Measurements from ENCODE around the gene STK17B. TPM values are rescaled to one million over a fixed set of nuclear protein-coding genes. Genes with fewer than 3 reads are reported as not detected.

Gene STK17B
- total RNA-seq, 2 donors from 2014 or later: 40.2 to 47.6 TPM

GRCh38 chr2:196167666-196168065 lies 3.7 kb downstream of the STK17B start:
- Histone ChIP-seq H3K27ac (no peak overlapping the region), H3K36me3 (no peaks in the 10 kb centered on the region), H3K4me3 (peak overlapping the region; percentile 95), H3K9me3 (no peaks in the 10 kb centered on the region), H3K4me1 (ENCODE audit: control insufficient read depth in 1 of 2, low read depth in 2 of 2) (peaks cover 28 to 35% of the 10 kb centered on the region in 2 donors), H3K27me3 (replicated peaks; ENCODE audit: insufficient read depth) (no peaks in the 10 kb centered on the region)
- ATAC-seq (ENCODE audit: insufficient number of reproducible peaks, low FRiP score, low read depth) (no peak), DNase-seq (ENCODE audit: low spot score) (no peak)
- TF ChIP-seq CTCF (IDR thresholded peaks at IDR 0.05): no peak

GRCh38 chr2:196166876-196167275 lies 4.5 kb downstream of the STK17B start:
- DNase-seq (ENCODE audit: low spot score): no peak
- ATAC-seq (ENCODE audit: insufficient number of reproducible peaks, low FRiP score, low read depth): no peak
- Histone ChIP-seq H3K9me3 (no peaks in the 10 kb centered on the region), H3K27ac (peak overlapping the region in 1 of 2 donors; percentile 33), H3K27me3 (replicated peaks; ENCODE audit: insufficient read depth) (no peaks in the 10 kb centered on the region), H3K4me1 (ENCODE audit: control insufficient read depth in 1 of 2, low read depth in 2 of 2) (peaks cover 28 to 29% of the 10 kb centered on the region in 2 donors), H3K36me3 (no peaks in the 10 kb centered on the region), H3K4me3 (peak overlapping the region; percentile 95)
- no peak for TF ChIP-seq CTCF (IDR thresholded peaks at IDR 0.05)

GRCh38 chr2:196165016-196165415 lies 6.4 kb downstream of the STK17B start:
- Histone ChIP-seq H3K27me3 (replicated peaks; ENCODE audit: insufficient read depth) (no peaks in the 10 kb centered on the region), H3K9me3 (no peaks in the 10 kb centered on the region), H3K36me3 (peaks cover 2% of the 10 kb centered on the region), H3K27ac (no peak overlapping the region), H3K4me1 (ENCODE audit: control insufficient read depth in 1 of 2, low read depth in 2 of 2) (peaks cover 29 to 36% of the 10 kb centered on the region in 2 donors), H3K4me3 (no peak overlapping the region)
- no peak for TF ChIP-seq CTCF (IDR thresholded peaks at IDR 0.05)
- no peak for DNase-seq (ENCODE audit: low spot score)
- no peak for ATAC-seq (ENCODE audit: insufficient number of reproducible peaks, low FRiP score, low read depth)

GRCh38 chr2:196163285-196163684 lies 8.1 kb downstream of the STK17B start:
- TF ChIP-seq CTCF (IDR thresholded peaks at IDR 0.05): no peak
- Histone ChIP-seq H3K36me3 (peaks cover 2% of the 10 kb centered on the region), H3K9me3 (no peaks in the 10 kb centered on the region), H3K27ac (no peak overlapping the region), H3K4me1 (ENCODE audit: control insufficient read depth in 1 of 2, low read depth in 2 of 2) (peaks cover 26 to 36% of the 10 kb centered on the region in 2 donors), H3K4me3 (no peak overlapping the region), H3K27me3 (replicated peaks; ENCODE audit: insufficient read depth) (no peaks in the 10 kb centered on the region)
- no peak for ATAC-seq (ENCODE audit: insufficient number of reproducible peaks, low FRiP score, low read depth)
- no peak for DNase-seq (ENCODE audit: low spot score)

GRCh38 chr2:196162586-196163175 lies 8.7 kb downstream of the STK17B start:
- no peak for TF ChIP-seq CTCF (IDR thresholded peaks at IDR 0.05)
- H3K36me3 ChIP-seq: peaks cover 2% of the 10 kb centered on the region
- no peak for ATAC-seq (ENCODE audit: insufficient number of reproducible peaks, low FRiP score, low read depth)

More at GRCh38 chr2:196162586-196163175, 8.7 kb downstream of the STK17B start:
- no peak for DNase-seq (ENCODE audit: low spot score)
- H3K27me3 ChIP-seq (replicated peaks; ENCODE audit: insufficient read depth): no peaks in the 10 kb centered on the region
- no peak overlapping the region for H3K4me3 ChIP-seq
- H3K4me1 ChIP-seq (ENCODE audit: control insufficient read depth in 1 of 2, low read depth in 2 of 2): peaks cover 30 to 34% of the 10 kb centered on the region in 2 donors
- H3K9me3 ChIP-seq: no peaks in the 10 kb centered on the region
- H3K27ac ChIP-seq: no peak overlapping the region

Data from thoracic aorta (tissue), 2 donors.